GM12878 (cell line): ENCODE measurements around the gene ZNF512.
"Not testable (repeated sequence)": the region's sequence is repeated elsewhere in the genome, so short reads cannot be mapped to it uniquely, and the experiment has no call there.

Experiments used
- CREB1 ChIP-seq: IDR thresholded peaks from 2 replicates; pipeline ENCODE4 v1.6.1; 2012; ENCODE audit warnings: low read depth, mild to moderate bottlenecking, inconsistent platforms
- CTCF ChIP-seq, 3 experiments: IDR thresholded peaks in 2 of 3; conservative IDR thresholded peaks in 1 of 3; 2 replicates each; pipeline ENCODE4 v1.5.1; 2011; ENCODE audit warnings: low read depth in 3 of 3, low read length in 3 of 3, mild to moderate bottlenecking in 3 of 3, control low read depth in 2 of 3, moderate library complexity in 2 of 3, inconsistent platforms in 1 of 3, mixed read lengths in 1 of 3; ENCODE audit not compliant: control insufficient read depth in 2 of 3, insufficient read depth in 1 of 3; ENCODE audit errors: extremely low read depth in 1 of 3
- NBN ChIP-seq: fragments of 450-650 bp; IDR thresholded peaks from 2 replicates; pipeline ENCODE4 v1.6.1; 2016
- REST ChIP-seq: IDR thresholded peaks from 2 replicates; pipeline ENCODE4 v1.6.1; 2012; ENCODE audit warnings: mild to moderate bottlenecking, low read depth, low read length
- USF1 ChIP-seq: IDR thresholded peaks from 2 replicates; pipeline ENCODE4 v1.6.1; 2011; ENCODE audit warnings: borderline replicate concordance, low read depth, mild to moderate bottlenecking, moderate library complexity, mixed read lengths, low read length; ENCODE audit not compliant: insufficient read depth; ENCODE audit errors: extremely low read length
- USF2 ChIP-seq: IDR thresholded peaks from 2 replicates; pipeline ENCODE4 v1.6.1; 2011; ENCODE audit warnings: low read depth, low read length, improper control_type of control experiment, borderline replicate concordance

- TF ChIP-seq CTCF (IDR thresholded peaks at IDR 0.05 in 2 of 3, conservative IDR thresholded peaks at IDR 0.05 in 1 of 3; ENCODE audit: control insufficient read depth in 2 of 3, extremely low read depth in 1 of 3, insufficient read depth in 1 of 3, low read depth in 3 of 3, low read length in 3 of 3); REST; CREB1; USF2; USF1; NBN: not testable (repeated sequence)
Observed at GRCh38 chr2:27626921-27627320, 44.1 kb downstream of the ZNF512 start.
